Forelimb muscle (tissue), 1 donor: ENCODE results near the gene HTR2B. TPM values are rescaled to one million over a fixed set of nuclear protein-coding genes. Genes with fewer than 3 reads are reported as not detected.
"Not testable (repeated sequence)": the region's sequence is repeated elsewhere in the genome, so short reads cannot be mapped to it uniquely, and the experiment has no call there.

Experiments used
- DNase-seq: peaks from one replicate; pipeline ENCODE4 v3.0.0-alpha.2; 2013; ENCODE audit warnings: low read depth
- polyA plus RNA-seq: library from polyadenylated mRNA; unstranded; fragments of 120-200 nt; gene quantifications from one replicate; pipeline ENCODE4 v1.2.1, GENCODE V29; 2013; ENCODE audit not compliant: insufficient read length

HTR2B gene
- polyA plus RNA-seq, 1 donor, result 0.11 TPM

DNA sequence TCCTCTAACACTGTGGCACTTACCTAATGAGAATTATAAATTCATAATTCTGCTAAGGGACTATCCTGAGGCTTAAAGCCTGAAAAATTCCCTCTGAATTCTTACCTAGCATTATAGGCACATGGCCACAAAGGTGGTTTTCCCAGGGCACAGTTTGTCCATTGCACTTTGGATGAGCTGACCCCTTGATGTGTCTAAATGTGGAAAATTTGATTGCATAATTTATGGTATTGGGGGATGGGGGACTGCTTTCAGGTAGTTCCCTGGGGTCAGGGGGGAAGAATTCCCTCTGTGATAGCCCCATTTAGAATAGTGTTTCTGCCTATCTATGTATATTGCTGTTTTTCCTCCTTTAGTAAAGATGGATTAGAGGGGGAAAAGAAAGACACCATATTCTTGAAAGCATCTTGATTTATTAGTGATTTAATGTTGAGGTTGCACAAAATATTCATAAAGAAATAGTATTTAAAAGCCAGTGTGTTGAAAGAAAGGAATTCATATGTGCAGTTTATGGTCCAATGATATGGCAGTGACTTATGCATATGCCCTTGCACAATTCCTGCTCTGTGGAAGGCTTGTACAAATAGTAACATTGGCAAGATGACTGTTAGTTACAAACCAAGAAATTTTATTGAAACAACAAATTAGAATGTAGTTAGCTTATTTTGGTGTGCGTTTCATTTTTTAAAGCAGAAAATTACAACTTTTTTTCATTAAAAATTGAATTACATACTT is 8.7 kb upstream of the HTR2B start:
- DNase-seq, result no peak

- DNase-seq, result no peak
These were observed 7.3 kb upstream of the HTR2B start for GRCh38 chr2:231132129-231132528.

GRCh38 chr2:231130336-231131056 is 5.7 kb upstream of the HTR2B start:
- no peak for DNase-seq

- DNase-seq, result no peak
These were observed 4.4 kb upstream of the HTR2B start for GRCh38 chr2:231129216-231129615.

- DNase-seq, result no peak
These were observed 3.7 kb upstream of the HTR2B start for GRCh38 chr2:231128541-231128940.

- no peak for DNase-seq
These were observed 3.1 kb upstream of the HTR2B start for GRCh38 chr2:231127936-231128335.

DNA sequence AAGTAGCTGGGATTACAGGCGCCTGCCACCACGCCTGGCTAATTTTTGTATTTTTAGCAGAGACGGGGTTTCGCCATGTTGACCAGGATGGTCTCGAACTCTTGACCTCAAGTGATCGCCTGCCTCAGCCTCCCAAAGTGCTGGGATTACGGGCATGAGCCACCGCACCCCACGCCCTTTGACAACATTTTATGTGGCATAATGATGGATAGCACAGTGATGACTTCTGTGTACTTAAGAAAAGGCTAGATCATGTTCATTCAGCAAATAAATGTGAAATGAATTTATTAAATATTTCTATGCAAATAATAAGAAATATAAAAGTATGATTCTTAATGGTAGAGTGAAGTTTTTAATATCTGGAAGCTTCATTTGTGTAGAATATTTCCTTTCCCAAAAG is 2.6 kb upstream of the HTR2B start:
- no peak for DNase-seq

DNA sequence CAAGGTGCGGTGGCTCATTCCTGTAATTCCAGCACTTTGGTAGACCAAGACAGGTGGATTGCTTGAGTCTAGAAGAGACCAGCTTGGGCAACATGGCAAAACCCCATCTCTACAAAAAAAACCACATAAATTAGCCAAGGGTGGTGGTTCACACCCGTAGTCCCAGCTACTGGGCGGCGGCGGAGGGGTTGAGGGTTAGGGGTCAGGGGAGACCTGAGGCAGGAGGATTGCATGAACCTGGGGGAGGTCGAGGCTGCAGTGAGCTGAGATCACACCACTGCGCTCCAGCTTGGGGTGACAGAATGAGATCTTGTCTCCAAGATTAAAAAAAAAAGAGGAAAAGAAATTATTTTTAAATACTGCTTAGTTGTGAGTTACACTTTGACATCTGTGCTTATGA is 1.3 kb upstream of the HTR2B start:
- DNase-seq, result no peak

DNA sequence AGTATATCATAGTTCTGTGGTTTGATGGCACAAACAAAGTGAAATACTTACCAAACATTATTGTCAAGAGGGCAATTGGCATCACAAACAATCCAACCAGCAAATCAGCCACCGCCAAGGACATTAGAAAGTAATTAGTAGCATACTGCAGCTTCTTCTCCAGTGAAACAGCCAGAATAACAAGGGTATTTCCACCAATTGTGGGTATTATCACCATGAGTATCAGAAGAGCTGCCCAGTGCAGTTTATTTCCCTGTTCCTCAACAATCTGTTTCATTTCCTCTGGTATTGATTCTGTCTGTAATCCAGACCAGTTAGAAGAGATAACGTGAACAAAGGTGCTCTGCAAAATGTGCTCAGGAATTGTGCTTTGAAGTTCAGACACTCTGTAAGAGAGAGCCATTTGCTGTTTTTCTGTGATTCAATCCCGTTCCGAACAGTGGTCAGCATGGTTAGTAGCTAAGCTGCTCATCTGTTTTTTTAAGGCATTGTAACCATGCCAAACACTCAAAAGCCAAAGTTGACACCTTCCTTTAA is 1.4 kb downstream of the HTR2B start:
- DNase-seq, result no peak

DNA sequence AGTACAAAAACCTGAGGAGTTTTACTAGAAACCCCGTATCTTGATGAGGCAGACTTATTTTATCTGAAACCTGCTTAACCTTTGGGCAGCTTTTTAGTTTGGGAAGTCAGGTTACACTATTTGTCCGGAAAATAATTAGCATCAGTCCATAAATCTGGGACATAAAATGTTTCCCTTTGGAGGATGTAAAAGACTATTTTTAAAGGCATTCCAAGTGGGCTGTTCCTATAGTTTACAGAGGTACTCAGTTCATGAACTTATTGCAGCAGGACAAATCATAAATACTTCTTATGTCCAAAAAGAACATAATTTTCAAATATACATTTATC is 6.3 kb downstream of the HTR2B start:
- no peak for DNase-seq

DNA sequence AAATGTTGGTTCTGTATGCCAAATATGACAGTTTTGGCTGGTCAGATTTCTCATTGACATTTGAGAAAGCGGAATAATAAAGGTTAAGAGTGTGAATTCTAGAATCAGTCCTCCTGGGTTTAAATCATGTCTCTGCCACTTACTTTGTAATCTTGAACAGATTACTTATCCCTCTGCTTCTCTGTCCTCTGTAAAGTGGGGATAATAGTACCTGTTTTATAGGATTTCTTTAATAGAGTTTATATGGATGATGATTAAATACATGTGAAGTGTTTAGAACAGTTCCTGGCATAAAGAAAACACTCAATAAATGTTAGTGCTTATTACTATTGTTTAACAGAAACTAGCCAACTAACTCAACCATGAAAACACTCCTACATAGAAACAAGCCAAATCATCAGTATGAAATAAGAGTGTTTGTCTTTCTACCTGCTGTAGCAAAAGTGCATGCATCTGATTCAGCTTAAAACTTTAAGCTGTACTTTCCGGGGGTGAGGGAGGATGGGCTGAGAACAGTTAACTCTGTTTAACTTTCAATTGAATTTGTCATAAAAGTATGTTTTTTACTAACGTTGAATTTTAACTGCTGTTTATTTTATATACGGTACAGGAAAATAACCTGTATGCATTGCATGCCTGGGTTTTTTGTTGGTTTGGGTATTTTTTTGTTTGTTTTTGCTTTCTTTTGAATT is 6.8 kb downstream of the HTR2B start:
- no peak for DNase-seq

- no peak for DNase-seq
These were observed 7.7 kb downstream of the HTR2B start for GRCh38 chr2:231117148-231117547.

GRCh38 chr2:231115651-231116050 is 9.2 kb downstream of the HTR2B start:
- DNase-seq, result no peak

DNA sequence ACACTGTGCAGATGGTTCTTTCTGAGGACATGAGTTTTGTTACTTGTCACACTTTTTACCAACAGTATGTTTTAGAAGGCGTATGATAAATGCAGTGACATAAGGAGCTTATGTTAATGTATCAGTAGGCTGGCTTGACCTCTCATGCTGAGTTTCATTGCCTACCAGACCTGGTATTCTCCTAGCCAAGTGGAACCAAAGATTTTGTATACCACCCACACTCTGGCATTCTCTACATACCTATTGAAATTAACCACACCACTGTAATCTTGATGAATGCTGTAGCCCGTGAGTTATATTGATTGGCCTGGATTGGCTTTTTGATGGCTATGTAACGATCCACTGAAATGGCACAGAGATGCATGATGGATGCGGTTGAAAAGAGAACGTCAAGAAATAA is 11.4 kb downstream of the HTR2B start:
- no peak for DNase-seq

DNA sequence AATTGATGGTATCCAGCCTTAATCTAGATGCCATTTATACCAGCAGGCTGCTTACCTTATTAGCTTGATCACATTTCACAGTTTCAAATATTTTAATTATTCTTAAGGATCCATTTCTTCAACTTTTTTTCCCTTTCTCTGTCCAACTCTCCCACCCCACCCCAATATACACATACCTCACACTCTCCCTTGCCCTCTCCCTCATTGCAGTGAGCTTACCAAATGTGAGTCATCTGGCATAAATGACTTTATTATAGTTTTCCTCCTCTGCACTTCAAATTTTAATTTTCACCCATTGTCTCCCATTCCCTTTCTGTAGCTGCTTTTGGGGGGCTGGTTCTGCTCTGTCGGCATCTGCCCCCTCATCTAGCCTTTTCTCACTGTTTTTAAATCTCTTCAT is 12.9 kb downstream of the HTR2B start:
- no peak for DNase-seq

GRCh38 chr2:231110551-231110950 is 14.3 kb downstream of the HTR2B start:
- peak; percentile 45 for DNase-seq

- DNase-seq, result peak; percentile 39
These were observed 20.6 kb downstream of the HTR2B start for GRCh38 chr2:231104115-231104713.

GRCh38 chr2:231102772-231103171 is 22.1 kb downstream of the HTR2B start:
- no peak for DNase-seq

DNA sequence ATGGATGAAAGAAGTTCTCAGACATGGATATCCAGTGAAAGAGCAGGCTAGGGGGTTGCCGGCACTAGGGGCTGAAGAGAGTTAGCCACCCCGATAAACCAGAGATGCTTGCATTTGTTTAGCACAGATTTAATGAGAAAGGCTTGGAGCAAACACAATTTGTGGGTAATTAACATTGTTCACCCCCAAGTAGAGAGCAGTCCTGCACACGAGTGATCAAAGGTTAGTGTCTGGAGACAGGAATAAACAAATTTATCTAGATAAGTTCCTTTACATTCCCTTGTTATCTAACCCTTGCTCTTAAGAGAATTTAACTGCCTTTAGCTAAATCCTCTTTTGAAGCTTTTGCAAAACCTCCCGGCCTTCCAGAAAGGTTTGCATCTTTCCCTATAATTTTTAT is 23.9 kb downstream of the HTR2B start:
- no peak for DNase-seq

GRCh38 chr2:231100321-231100720 is 24.5 kb downstream of the HTR2B start:
- not testable (repeated sequence) for DNase-seq

DNA sequence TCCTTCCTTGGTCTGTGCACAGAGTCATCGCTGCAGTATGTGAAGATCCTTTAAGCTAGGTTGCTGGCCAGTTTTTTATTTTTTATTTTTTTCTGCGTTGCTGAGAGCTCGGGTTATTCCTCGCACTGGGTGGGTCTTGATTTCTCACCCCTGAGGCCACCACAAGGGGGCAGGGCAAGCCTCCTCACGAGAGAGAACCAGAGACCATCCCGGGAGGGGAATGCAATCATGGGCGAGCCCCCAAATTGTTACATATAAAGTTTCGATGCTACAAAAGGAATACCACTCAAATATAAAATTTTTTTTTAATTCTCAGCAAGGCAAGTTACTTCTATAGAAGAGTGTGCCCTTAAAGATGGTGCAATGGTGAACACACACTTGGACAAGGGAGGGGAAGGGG is 24.9 kb downstream of the HTR2B start:
- DNase-seq, result no peak

DNA sequence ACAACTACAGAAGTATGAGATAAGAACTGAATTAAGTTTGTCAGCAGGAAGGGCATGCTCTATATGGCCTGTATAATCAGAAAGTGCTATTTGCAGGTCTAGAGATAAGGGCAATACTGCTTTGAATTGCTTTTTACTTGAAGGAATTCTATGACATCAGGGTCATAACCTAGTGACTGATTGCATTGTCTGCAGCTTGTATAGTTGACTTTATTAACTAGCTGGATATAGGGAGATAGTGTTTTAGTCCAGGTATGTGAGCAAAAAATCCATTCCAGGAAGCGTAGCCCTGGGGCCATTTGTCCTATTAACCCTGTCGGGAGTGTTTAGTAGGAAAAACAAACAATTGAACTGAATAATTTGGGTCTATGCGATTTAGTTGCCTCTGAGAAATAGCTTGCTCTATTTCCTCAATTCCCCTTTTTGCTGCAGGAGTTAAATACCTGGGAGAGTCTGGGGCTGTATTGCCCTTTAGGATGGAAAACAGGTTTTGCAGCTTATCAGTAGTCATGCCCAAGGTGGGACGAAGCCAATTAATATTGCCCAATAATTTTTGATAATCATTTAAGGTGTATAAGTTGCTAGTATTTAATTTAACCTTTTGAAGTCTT is 30.0 kb downstream of the HTR2B start:
- DNase-seq, result no peak
